HG02970 (cell line): Measurements from ENCODE around the gene HMGN1.

Experiments
- ATAC-seq: cut with Tn5 transposase; IDR thresholded peaks from one replicate; pipeline ENCODE4 v1.9.1; 2021; ENCODE audit warnings: mild to moderate bottlenecking, moderate library complexity, moderate number of reproducible peaks; ENCODE audit not compliant: unreplicated experiment, low FRiP score

Gene HMGN1

GRCh38 chr21:39312112-39313041 lies 36.5 kb downstream of the HMGN1 start:
- ATAC-seq, result peak; percentile 56

- ATAC-seq, result no peak
Measured at GRCh38 chr21:39311164-39311563, 37.7 kb downstream of the HMGN1 start.

GRCh38 chr21:39307466-39307865 lies 41.4 kb downstream of the HMGN1 start:
- no peak for ATAC-seq

GRCh38 chr21:39300587-39300986 lies 48.3 kb downstream of the HMGN1 start:
- ATAC-seq, result no peak

GRCh38 chr21:39296891-39297290 lies 52.0 kb downstream of the HMGN1 start:
- no peak for ATAC-seq
